Nephron (organoid): ENCODE measurements around the gene SLC16A14.

Source experiments
- H3K27ac Mint-ChIP-seq, 3 experiments: 2 replicates each; pipeline ENCODE4 v1.8.0; 2020; ENCODE audit warnings: mixed read lengths in 3 of 3, mild to moderate bottlenecking in 2 of 3, moderate library complexity in 1 of 3
- H3K27me3 Mint-ChIP-seq: 2 replicates; pipeline ENCODE4 v1.8.0; 2021; ENCODE audit warnings: low read depth, mild to moderate bottlenecking, moderate library complexity, mixed read lengths
- H3K36me3 Mint-ChIP-seq: 2 replicates; pipeline ENCODE4 v1.8.0; 2020; ENCODE audit warnings: low read depth, mixed read lengths
- H3K4me1 Mint-ChIP-seq: 2 replicates; pipeline ENCODE4 v1.8.0; 2020; ENCODE audit warnings: mixed read lengths
- H3K4me3 Mint-ChIP-seq, 3 experiments: 2 replicates each; pipeline ENCODE4 v1.8.0; 2020; ENCODE audit warnings: mild to moderate bottlenecking in 3 of 3, mixed read lengths in 3 of 3, moderate library complexity in 2 of 3
- H3K9me3 Mint-ChIP-seq: 2 replicates; pipeline ENCODE4 v1.8.0; 2020; ENCODE audit warnings: mixed read lengths
- TF ChIP-seq, protein P1 (sequence below), 3 experiments: fragments of 200-600 bp; sonication (generic); IDR thresholded peaks; one replicate each; pipeline ENCODE4 v1.5.0; 2021; ENCODE audit warnings: antibody characterized with exemption in 3 of 3; ENCODE audit not compliant: unreplicated experiment in 3 of 3

SLC16A14 gene

DNA sequence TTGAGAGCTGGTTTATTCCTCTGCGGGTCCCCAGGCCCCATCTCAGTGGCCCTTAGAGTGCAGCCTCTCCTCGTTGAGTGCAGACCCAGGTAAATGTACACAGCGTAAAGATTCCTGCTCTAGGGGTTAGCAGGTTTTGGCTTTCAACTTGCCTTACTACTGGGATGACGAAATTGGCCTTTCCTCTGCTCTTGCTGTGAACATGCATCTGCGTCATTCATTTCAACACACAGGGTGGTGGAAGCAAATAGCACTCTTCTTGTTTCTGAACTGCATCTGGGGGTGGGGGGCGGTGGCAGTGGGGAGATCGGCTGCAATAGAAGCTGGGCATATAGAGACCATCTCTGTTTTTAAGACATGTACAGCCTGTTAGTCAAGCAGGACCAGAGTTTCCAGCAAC, 16.5 kb upstream of the SLC16A14 start:
- no peaks in the 10 kb centered on the region for H3K4me1 Mint-ChIP-seq
- H3K27ac Mint-ChIP-seq, result no peak overlapping the region
- H3K27me3 Mint-ChIP-seq, result peaks cover 9% of the 10 kb centered on the region
- TF ChIP-seq, protein P1, sequence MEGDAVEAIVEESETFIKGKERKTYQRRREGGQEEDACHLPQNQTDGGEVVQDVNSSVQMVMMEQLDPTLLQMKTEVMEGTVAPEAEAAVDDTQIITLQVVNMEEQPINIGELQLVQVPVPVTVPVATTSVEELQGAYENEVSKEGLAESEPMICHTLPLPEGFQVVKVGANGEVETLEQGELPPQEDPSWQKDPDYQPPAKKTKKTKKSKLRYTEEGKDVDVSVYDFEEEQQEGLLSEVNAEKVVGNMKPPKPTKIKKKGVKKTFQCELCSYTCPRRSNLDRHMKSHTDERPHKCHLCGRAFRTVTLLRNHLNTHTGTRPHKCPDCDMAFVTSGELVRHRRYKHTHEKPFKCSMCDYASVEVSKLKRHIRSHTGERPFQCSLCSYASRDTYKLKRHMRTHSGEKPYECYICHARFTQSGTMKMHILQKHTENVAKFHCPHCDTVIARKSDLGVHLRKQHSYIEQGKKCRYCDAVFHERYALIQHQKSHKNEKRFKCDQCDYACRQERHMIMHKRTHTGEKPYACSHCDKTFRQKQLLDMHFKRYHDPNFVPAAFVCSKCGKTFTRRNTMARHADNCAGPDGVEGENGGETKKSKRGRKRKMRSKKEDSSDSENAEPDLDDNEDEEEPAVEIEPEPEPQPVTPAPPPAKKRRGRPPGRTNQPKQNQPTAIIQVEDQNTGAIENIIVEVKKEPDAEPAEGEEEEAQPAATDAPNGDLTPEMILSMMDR (IDR thresholded peaks at IDR 0.05; ENCODE audit: unreplicated experiment in 3 of 3), result no peak
- no peaks in the 10 kb centered on the region for H3K36me3 Mint-ChIP-seq
- H3K9me3 Mint-ChIP-seq, result no peaks in the 10 kb centered on the region
- no peak overlapping the region for H3K4me3 Mint-ChIP-seq

DNA sequence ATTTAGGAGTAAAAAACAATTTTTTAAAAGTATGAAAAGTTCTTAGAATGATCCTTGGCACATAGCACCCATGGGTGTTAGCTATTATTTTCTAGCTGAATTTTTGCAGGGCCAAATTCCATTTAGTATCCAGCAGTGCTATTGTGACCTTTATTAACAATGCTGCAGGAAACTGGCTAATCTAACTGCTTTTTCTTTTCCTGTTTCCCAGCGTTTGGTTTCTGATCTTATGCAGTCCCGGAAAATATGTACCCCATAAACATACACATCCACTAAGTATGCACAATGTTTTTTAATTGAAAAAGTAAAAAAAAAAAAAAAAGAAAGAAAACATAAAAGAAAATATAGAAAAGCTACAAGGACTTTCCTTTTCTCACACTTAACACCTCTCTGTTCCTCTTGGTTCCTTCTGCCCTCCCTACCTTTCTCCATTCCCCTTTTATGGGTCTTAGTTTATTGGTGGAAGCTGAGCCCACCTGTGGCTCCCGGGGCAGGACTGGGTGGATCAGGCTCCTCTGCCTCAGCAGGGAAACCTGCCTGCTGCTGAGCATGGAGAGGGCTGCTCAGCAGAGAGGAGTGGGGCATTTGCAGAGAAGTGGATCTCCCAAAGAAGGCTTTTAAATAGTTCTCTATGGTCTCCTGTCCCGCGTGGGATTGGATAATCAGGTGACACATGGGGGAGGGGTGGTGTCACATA, 9.3 kb upstream of the SLC16A14 start:
- Mint-ChIP-seq H3K9me3 (no peaks in the 10 kb centered on the region), H3K36me3 (no peaks in the 10 kb centered on the region), H3K4me3 (no peak overlapping the region), H3K27me3 (peaks cover 8% of the 10 kb centered on the region), H3K4me1 (no peaks in the 10 kb centered on the region), H3K27ac (no peak overlapping the region)
- TF ChIP-seq, protein P1 (IDR thresholded peaks at IDR 0.05; ENCODE audit: unreplicated experiment in 3 of 3), result no peak

DNA sequence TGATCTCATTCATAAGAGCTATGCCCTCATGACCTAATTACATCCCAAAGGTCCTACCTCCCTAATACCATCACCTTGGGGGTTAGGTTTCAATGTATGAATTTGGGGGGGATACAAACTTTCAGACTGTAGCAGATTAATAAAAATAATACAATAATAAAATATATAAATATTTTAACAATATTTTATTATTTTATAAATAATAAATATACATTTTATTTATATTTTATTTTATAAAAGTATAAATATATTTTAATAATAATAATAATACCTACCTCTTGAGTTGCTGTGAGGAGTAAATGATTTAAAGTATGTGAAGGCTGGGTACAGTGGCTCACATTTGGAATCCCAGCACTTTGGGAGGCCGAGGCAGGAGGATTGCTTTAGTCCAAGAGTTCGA, 8.1 kb upstream of the SLC16A14 start:
- no peaks in the 10 kb centered on the region for H3K36me3 Mint-ChIP-seq
- no peak overlapping the region for H3K27ac Mint-ChIP-seq
- no peaks in the 10 kb centered on the region for H3K4me1 Mint-ChIP-seq
- no peaks in the 10 kb centered on the region for H3K9me3 Mint-ChIP-seq
- H3K27me3 Mint-ChIP-seq, result peaks cover 5% of the 10 kb centered on the region
- TF ChIP-seq, protein P1 (IDR thresholded peaks at IDR 0.05; ENCODE audit: unreplicated experiment in 3 of 3), result no peak
- H3K4me3 Mint-ChIP-seq, result no peak overlapping the region

DNA sequence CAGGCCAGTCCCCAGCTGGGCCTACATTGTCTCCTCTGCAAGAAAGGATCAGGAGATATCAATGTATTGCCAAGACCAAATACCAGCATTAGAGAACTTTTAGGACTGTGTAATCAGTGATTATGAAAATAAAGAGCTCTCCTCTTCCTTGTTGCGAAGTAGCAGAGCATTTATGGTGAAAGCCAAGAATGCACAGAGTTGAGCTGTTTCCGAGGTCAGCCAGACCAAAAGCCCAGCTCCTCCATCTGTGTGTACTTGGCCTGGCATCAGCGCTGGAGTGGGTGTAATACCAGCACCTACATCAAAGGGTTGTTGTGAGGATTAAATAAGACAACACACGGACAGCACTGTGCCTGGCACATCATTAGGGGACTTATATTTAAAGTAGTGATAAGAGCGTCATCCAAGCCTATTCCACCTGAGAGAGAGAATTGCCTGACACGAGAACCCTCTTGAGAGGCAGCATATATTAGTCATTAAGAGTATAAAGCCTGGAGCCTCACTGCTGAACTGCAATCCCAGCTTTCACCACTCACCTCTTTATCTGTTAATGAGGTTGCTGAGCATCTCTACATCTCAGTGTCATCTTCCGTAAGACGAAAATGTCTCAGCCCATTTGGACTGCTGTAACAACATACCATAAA, 7.4 kb upstream of the SLC16A14 start:
- TF ChIP-seq, protein P1 (IDR thresholded peaks at IDR 0.05; ENCODE audit: unreplicated experiment in 3 of 3), result no peak
- H3K27me3 Mint-ChIP-seq, result peaks cover 5% of the 10 kb centered on the region
- no peak overlapping the region for H3K4me3 Mint-ChIP-seq

DNA sequence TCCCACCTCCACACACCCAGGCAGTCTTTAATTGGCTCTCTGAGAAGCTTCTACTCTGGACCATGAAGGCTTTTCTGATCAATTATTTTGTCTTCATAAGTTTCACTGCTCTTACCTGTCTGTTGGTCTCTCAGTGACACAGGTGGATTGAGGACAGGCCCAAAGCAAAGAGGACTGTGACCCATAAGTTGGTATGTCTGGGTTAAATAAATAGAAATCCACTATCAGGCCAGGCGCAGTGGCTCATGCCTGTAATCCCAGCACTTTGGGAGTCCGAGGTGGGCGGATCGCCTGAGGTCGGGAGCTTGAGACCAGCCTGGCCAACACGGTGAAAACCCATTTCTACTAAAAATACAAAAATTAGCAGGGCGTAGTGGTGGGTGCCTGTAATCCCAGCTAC, 2.7 kb upstream of the SLC16A14 start:
- no peak overlapping the region for H3K27ac Mint-ChIP-seq
- H3K27me3 Mint-ChIP-seq, result peaks cover 24% of the 10 kb centered on the region
- no peaks in the 10 kb centered on the region for H3K9me3 Mint-ChIP-seq
- TF ChIP-seq, protein P1 (IDR thresholded peaks at IDR 0.05; ENCODE audit: unreplicated experiment in 3 of 3), result no peak
- H3K4me1 Mint-ChIP-seq, result peaks cover 9% of the 10 kb centered on the region
- no peaks in the 10 kb centered on the region for H3K36me3 Mint-ChIP-seq
- peak overlapping the region in 1 of 3 experiments; percentile 12 for H3K4me3 Mint-ChIP-seq

More for the DNA sequence above, 7.4 kb upstream of the SLC16A14 start:
- no peaks in the 10 kb centered on the region for H3K9me3 Mint-ChIP-seq
- no peak overlapping the region for H3K27ac Mint-ChIP-seq
- no peaks in the 10 kb centered on the region for H3K4me1 Mint-ChIP-seq
- no peaks in the 10 kb centered on the region for H3K36me3 Mint-ChIP-seq

DNA sequence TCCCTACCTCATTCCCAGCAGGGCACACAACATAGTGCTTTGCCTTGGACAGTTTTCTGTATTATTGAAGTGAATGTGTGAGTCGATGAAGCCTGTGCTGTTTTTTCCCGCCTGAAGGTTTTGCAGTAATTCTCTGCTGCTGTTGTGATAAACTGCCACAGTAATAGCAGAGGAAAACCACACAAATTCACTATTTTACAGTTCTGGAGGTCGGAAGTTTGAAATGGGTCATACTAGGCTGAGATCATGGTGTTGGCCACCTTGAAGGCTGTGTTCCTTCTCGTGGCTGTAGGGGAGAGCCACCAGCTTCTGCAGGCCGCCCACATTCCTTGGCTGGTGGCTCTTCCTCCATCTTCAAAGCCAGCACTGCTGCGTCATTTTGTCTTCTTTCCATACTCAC, 678 bp upstream of the SLC16A14 start:
- Mint-ChIP-seq H3K27me3 (peaks cover 24% of the 10 kb centered on the region), H3K4me3 (peak overlapping the region; percentile 97 to 100 (median 99)), H3K9me3 (no peaks in the 10 kb centered on the region), H3K36me3 (no peaks in the 10 kb centered on the region), H3K27ac (no peak overlapping the region), H3K4me1 (peaks cover 9% of the 10 kb centered on the region)
- TF ChIP-seq, protein P1 (IDR thresholded peaks at IDR 0.05; ENCODE audit: unreplicated experiment in 3 of 3), result no peak
